Measurements from ENCODE around the gene UBR1. TPM values are rescaled to one million over a fixed set of nuclear protein-coding genes. Genes with fewer than 3 reads are reported as not detected.

The UBR1 gene
- total RNA-seq, 3 donors from 2014 or later (not counting 1 experiment from before 2014, with no cell fraction given), result 54.3 to 70.5 (median 61.4) TPM

DNA sequence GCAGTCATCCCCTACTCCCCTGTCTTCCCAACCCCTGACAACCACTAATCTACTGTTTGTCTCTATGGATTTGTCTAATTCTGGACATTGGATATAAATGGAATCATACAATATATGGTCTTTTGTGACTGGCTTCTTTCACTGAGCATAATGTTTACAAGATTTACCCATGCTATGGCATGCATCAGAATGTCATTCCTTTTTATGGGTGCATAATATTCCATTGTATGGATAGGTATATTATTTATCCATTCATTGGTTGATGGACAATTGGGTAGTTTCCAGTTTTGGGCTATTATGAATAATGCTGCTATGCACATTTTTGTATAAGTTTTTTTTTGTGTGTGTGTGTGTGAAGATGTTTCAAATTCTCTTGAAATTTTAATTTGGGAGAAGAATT, 168.7 kb downstream of the UBR1 start:
- no peaks in the 10 kb centered on the region for H3K36me3 ChIP-seq (ENCODE audit: control insufficient read depth, insufficient read depth, low read length)
- no peak for DNase-seq
- H3K9me3 Mint-ChIP-seq, result no peaks in the 10 kb centered on the region
- H3K27me3 ChIP-seq (ENCODE audit: control insufficient read depth, insufficient read depth, low read length), result no peaks in the 10 kb centered on the region
- no peaks in the 10 kb centered on the region for H3K4me1 ChIP-seq (ENCODE audit: control insufficient read depth, insufficient read depth, low read length)
- H3K9me3 ChIP-seq (ENCODE audit: control insufficient read depth, insufficient read depth, low read length), result no peaks in the 10 kb centered on the region
- H3K27ac Mint-ChIP-seq, result no peak overlapping the region
- intact Hi-C loops (cut with micrococcal nuclease), result no loop called here
- no peak overlapping the region for H3K4me3 ChIP-seq (ENCODE audit: low read length)
- no peaks in the 10 kb centered on the region for H3K4me1 Mint-ChIP-seq
- no peaks in the 10 kb centered on the region for H3K36me3 Mint-ChIP-seq
- H3K27me3 Mint-ChIP-seq (ENCODE audit: low read depth in 2 of 2), result no peaks in the 10 kb centered on the region
- no peak overlapping the region for H3K27ac ChIP-seq (ENCODE audit: low read length)
- no peak for ATAC-seq
- no peak overlapping the region for H3K4me3 Mint-ChIP-seq
- TF ChIP-seq, protein P1, sequence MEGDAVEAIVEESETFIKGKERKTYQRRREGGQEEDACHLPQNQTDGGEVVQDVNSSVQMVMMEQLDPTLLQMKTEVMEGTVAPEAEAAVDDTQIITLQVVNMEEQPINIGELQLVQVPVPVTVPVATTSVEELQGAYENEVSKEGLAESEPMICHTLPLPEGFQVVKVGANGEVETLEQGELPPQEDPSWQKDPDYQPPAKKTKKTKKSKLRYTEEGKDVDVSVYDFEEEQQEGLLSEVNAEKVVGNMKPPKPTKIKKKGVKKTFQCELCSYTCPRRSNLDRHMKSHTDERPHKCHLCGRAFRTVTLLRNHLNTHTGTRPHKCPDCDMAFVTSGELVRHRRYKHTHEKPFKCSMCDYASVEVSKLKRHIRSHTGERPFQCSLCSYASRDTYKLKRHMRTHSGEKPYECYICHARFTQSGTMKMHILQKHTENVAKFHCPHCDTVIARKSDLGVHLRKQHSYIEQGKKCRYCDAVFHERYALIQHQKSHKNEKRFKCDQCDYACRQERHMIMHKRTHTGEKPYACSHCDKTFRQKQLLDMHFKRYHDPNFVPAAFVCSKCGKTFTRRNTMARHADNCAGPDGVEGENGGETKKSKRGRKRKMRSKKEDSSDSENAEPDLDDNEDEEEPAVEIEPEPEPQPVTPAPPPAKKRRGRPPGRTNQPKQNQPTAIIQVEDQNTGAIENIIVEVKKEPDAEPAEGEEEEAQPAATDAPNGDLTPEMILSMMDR (IDR thresholded peaks at IDR 0.05), result no peak

DNA sequence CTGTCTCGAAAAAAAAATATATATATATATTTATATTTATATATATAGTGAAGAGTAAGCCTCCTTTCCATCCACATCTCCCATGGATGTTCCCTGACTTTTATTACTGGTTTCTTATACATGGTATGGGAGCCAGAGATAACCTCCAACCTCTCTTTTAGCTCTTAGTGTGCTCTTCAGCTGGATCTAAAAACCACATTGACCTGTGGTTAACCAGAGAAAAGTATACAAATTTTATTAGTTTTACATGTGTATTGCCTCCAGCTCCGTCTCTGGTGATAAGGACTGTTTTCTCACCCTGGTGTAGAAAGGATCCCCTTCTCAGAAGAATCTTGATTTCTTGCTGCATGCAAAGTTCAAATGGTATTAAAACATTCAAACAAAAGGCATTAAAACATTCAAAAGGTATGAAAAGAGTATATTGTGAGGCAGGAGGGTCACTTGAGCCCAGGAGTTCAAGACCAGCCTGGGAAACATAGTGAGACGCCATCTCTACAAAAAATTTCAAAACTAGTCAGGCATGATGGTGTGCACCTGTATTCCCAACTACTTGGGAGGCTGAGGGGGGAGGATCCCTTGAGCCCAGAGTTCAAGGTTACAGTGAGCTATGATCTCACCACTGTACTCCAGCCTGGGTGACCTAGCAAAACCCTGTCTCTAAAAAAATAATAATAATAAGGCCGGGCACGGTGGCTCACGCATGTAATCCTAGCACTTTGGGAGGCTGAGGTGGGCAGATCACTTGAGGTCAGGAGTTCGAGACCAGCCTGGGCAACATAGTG, 171.8 kb downstream of the UBR1 start:
- 67% methylated on average over 6 of the region's 7 CpGs for WGBS (ENCODE audit: insufficient coverage)
- ATAC-seq, result no peak
- no peaks in the 10 kb centered on the region for H3K4me1 Mint-ChIP-seq
- DNase-seq, result no peak
- no peaks in the 10 kb centered on the region for H3K27me3 Mint-ChIP-seq (ENCODE audit: low read depth in 2 of 2)
- H3K36me3 Mint-ChIP-seq, result no peaks in the 10 kb centered on the region
- no peaks in the 10 kb centered on the region for H3K36me3 ChIP-seq (ENCODE audit: control insufficient read depth, insufficient read depth, low read length)
- TF ChIP-seq, protein P1 (IDR thresholded peaks at IDR 0.05), result no peak
- no peak overlapping the region for H3K27ac ChIP-seq (ENCODE audit: low read length)
- H3K27ac Mint-ChIP-seq, result no peak overlapping the region
- intact Hi-C loops (cut with micrococcal nuclease), result no loop called here
- H3K9me3 ChIP-seq (ENCODE audit: control insufficient read depth, insufficient read depth, low read length), result no peaks in the 10 kb centered on the region
- no peaks in the 10 kb centered on the region for H3K9me3 Mint-ChIP-seq
- H3K27me3 ChIP-seq (ENCODE audit: control insufficient read depth, insufficient read depth, low read length), result no peaks in the 10 kb centered on the region
- no peak overlapping the region for H3K4me3 Mint-ChIP-seq
- H3K4me1 ChIP-seq (ENCODE audit: control insufficient read depth, insufficient read depth, low read length), result no peaks in the 10 kb centered on the region
- H3K4me3 ChIP-seq (ENCODE audit: low read length), result no peak overlapping the region

DNA sequence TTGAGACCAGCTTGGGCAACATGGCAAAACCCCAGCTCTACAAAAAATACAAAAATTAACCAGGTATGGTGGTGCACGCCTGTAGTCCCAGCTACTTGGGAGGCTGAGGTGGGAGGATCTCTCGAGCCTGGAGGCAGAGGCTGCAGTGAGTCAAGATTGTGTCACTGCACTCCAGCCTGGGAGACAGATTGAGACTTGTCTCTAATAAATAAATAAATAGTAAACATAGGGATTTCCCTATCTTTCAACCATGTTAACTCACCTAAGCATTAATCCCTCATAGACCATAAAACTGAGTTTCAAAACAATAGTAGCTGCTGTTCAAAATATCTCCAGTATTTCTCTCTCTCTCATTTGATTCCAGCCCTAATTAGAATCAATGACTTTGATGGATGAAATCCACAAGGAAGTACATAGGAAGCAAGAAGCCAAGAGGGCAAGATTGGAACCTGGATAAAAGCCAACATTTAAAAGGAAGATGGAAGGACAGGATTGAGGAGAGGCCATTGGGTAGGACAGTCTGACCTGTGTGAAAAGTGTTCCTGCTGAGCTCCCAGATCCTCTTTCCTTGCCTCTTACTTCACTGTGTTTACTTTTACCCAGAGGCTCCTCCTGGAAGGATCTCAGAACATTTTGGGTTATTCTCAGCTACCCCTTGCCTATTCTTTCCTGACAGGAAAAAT, 172.9 kb downstream of the UBR1 start:
- no peaks in the 10 kb centered on the region for H3K27me3 ChIP-seq (ENCODE audit: control insufficient read depth, insufficient read depth, low read length)
- H3K4me3 ChIP-seq (ENCODE audit: low read length), result no peak overlapping the region
- Mint-ChIP-seq H3K4me1 (no peaks in the 10 kb centered on the region), H3K27ac (no peak overlapping the region), H3K27me3 (ENCODE audit: low read depth in 2 of 2) (no peaks in the 10 kb centered on the region), H3K4me3 (no peak overlapping the region), H3K9me3 (no peaks in the 10 kb centered on the region), H3K36me3 (no peaks in the 10 kb centered on the region)
- H3K4me1 ChIP-seq (ENCODE audit: control insufficient read depth, insufficient read depth, low read length), result no peaks in the 10 kb centered on the region
- DNase-seq (no peak), ATAC-seq (no peak)
- no peak overlapping the region for H3K27ac ChIP-seq (ENCODE audit: low read length)
- 93% methylated on average over 2 of the region's 2 CpGs for WGBS (ENCODE audit: insufficient coverage)
- intact Hi-C loops (cut with micrococcal nuclease), result no loop called here
- H3K9me3 ChIP-seq (ENCODE audit: control insufficient read depth, insufficient read depth, low read length), result no peaks in the 10 kb centered on the region
- H3K36me3 ChIP-seq (ENCODE audit: control insufficient read depth, insufficient read depth, low read length), result no peaks in the 10 kb centered on the region
- TF ChIP-seq, protein P1 (IDR thresholded peaks at IDR 0.05), result no peak
